ENCODE data around the gene NUP35.

- no peak for TF ChIP-seq USF2 (IDR thresholded peaks at IDR 0.05; ENCODE audit: low read depth, low read length)
- TF ChIP-seq, protein P1, sequence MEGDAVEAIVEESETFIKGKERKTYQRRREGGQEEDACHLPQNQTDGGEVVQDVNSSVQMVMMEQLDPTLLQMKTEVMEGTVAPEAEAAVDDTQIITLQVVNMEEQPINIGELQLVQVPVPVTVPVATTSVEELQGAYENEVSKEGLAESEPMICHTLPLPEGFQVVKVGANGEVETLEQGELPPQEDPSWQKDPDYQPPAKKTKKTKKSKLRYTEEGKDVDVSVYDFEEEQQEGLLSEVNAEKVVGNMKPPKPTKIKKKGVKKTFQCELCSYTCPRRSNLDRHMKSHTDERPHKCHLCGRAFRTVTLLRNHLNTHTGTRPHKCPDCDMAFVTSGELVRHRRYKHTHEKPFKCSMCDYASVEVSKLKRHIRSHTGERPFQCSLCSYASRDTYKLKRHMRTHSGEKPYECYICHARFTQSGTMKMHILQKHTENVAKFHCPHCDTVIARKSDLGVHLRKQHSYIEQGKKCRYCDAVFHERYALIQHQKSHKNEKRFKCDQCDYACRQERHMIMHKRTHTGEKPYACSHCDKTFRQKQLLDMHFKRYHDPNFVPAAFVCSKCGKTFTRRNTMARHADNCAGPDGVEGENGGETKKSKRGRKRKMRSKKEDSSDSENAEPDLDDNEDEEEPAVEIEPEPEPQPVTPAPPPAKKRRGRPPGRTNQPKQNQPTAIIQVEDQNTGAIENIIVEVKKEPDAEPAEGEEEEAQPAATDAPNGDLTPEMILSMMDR (conservative IDR thresholded peaks at IDR 0.05; ENCODE audit: low read depth, low read length): no peak
- TF ChIP-seq POLR2A (IDR thresholded peaks at IDR 0.05; ENCODE audit: low read depth, low read length): no peak
- no peak for TF ChIP-seq MAZ (IDR thresholded peaks at IDR 0.05; ENCODE audit: borderline replicate concordance, low read depth, low read length)
- TF ChIP-seq RAD21 (IDR thresholded peaks at IDR 0.05; ENCODE audit: low read length): no peak
- TF ChIP-seq BHLHE40 (IDR thresholded peaks at IDR 0.05; ENCODE audit: low read depth, low read length): no peak
- TF ChIP-seq, protein P2, sequence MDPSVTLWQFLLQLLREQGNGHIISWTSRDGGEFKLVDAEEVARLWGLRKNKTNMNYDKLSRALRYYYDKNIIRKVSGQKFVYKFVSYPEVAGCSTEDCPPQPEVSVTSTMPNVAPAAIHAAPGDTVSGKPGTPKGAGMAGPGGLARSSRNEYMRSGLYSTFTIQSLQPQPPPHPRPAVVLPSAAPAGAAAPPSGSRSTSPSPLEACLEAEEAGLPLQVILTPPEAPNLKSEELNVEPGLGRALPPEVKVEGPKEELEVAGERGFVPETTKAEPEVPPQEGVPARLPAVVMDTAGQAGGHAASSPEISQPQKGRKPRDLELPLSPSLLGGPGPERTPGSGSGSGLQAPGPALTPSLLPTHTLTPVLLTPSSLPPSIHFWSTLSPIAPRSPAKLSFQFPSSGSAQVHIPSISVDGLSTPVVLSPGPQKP (IDR thresholded peaks at IDR 0.05; ENCODE audit: borderline replicate concordance, low read depth, low read length): no peak
- TF ChIP-seq RCOR1 (IDR thresholded peaks at IDR 0.05; ENCODE audit: insufficient replicate concordance, low read length): no peak
- no peak for TF ChIP-seq CEBPB (IDR thresholded peaks at IDR 0.05; ENCODE audit: low read depth, low read length)
These were observed 25.2 kb downstream of the NUP35 start for GRCh38 chr2:183149489-183149888.
